Measurements from ENCODE around the gene CLECL1. TPM values are rescaled to one million over a fixed set of nuclear protein-coding genes. Genes with fewer than 3 reads are reported as not detected.

CLECL1 gene
- total and polyA plus RNA-seq, 9 of the 15 experiments (the other 6 are each of a cell fraction or from before 2014, with no cell fraction given): 0.13 to 0.25 TPM; not detected in 7

DNA sequence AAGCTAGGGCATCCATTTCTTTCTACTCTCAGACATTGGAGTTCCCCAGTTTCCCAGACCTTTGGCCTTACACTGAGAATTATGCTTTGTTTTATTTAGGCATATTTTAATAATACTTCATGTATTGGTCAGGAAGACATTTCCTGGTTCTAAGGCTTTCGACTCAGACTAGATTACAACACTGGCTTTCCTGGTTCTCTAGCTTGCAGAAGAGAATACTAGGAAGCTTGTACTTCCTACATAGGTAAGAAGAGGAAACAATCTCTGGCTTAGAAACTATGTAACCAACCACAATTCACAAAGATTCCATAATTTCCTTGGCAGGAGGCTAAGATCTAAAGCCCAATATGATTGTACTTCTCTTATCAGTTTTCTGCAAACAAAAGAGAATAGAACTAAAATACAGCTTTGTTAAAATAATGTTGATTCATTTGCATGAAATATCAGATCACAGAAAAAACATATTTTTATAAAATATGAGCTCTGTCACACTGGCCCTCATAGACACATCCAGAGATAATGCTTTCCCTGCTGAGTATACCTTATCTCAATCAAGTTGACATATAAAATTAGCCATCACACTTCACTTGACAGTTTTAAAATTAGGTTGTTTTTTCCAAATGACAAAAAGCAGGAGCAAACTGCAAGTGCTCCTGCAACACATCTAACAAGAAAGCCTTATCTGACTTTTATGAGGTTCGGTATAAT lies 32.8 kb downstream of the CLECL1 start:
- H3K27ac ChIP-seq (ENCODE audit: extremely low read depth, low read depth, low read length): no peak overlapping the region
- H3K79me2 ChIP-seq (ENCODE audit: control insufficient read depth, insufficient read depth, low read length): no peaks in the 10 kb centered on the region
- H3K27me3 ChIP-seq (ENCODE audit: control insufficient read depth in 2 of 2, insufficient read depth in 2 of 2, low read length in 2 of 2): no peaks in the 10 kb centered on the region
- H3K9me1 ChIP-seq (ENCODE audit: control insufficient read depth, insufficient read depth, low read length): no peaks in the 10 kb centered on the region
- no peaks in the 10 kb centered on the region for H3K4me1 ChIP-seq (replicated peaks in 1 of 2; ENCODE audit: control insufficient read depth in 2 of 2, insufficient read depth in 2 of 2, low read length in 2 of 2)
- in situ Hi-C loops (cut with MboI): loop anchor here (25.0 kb wide), 1 partner anchor 238 kb away; no protein-coding TSS in a partner anchor
- H3K4me2 ChIP-seq (ENCODE audit: insufficient read depth, low read length): no peak overlapping the region
- no peak for DNase-seq (ENCODE audit: extremely low read depth in 1 of 4, low spot score in 3 of 4)
- intact Hi-C loops (cut with micrococcal nuclease): loop anchor here (10.0 kb wide), 1 partner anchor 325 kb away; no protein-coding TSS in a partner anchor
- peak; percentile 6 for FAIRE-seq
- no peaks in the 10 kb centered on the region for H4K20me1 ChIP-seq (replicated peaks; ENCODE audit: control insufficient read depth, insufficient read depth, low read length)
- ATAC-seq: no peak
- POLR2A ChIA-PET: interaction anchor here (1.2 kb wide), 1 partner anchor 12 kb away, joined by 4 read pairs; no protein-coding TSS in a partner anchor
- H2AFZ ChIP-seq (ENCODE audit: low read depth, low read length): no peak overlapping the region
- no TSS peak for BruUV-seq (replicated peaks)
- CTCF ChIA-PET (ENCODE audit: low intra/inter-chr PET ratio): no interaction called here
- WGBS (ENCODE audit: insufficient coverage, low coverage, missing lambda C conversion rate): 33% methylated on average over 2 of the region's 2 CpGs
- no peak overlapping the region for H3K9ac ChIP-seq (ENCODE audit: insufficient read depth in 1 of 2, low read depth in 2 of 2, low read length in 2 of 2)
- H3K36me3 ChIP-seq (ENCODE audit: control insufficient read depth, insufficient read depth, low read length): no peaks in the 10 kb centered on the region
- TF ChIP-seq ELF2 (CRISPR knock-in tag; IDR thresholded peaks at IDR 0.05): no peak
- no peak for TF ChIP-seq ZNF384 (IDR thresholded peaks at IDR 0.05; ENCODE audit: low read depth, low read length)
- TF ChIP-seq PTTG1 (tag; IDR thresholded peaks at IDR 0.05; ENCODE audit: low read depth): no peak
- no peak for TF ChIP-seq NFRKB (IDR thresholded peaks at IDR 0.05; ENCODE audit: low read depth)
- TF ChIP-seq, protein P1, sequence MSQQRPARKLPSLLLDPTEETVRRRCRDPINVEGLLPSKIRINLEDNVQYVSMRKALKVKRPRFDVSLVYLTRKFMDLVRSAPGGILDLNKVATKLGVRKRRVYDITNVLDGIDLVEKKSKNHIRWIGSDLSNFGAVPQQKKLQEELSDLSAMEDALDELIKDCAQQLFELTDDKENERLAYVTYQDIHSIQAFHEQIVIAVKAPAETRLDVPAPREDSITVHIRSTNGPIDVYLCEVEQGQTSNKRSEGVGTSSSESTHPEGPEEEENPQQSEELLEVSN (IDR thresholded peaks at IDR 0.05; ENCODE audit: borderline replicate concordance in 1 of 2, extremely low read depth in 1 of 2, insufficient read depth in 1 of 2, insufficient read length in 1 of 2, low read depth in 1 of 2, low read length in 1 of 2, poor library complexity in 1 of 2, severe bottlenecking in 1 of 2): no peak
- no peak for TF ChIP-seq NR2C2 (CRISPR knock-in tag; IDR thresholded peaks at IDR 0.05)
- no peak for TF ChIP-seq NR2C2 (tag; IDR thresholded peaks at IDR 0.05)
- TF ChIP-seq CEBPB (tag; IDR thresholded peaks at IDR 0.05): no peak
- TF ChIP-seq MBD2 (IDR thresholded peaks at IDR 0.05; ENCODE audit: borderline replicate concordance, low read depth): no peak
- no peaks in the 10 kb centered on the region; the same call in 1 of the 2 replicates for H3K9me3 ChIP-seq (replicated peaks; ENCODE audit: control insufficient read depth, insufficient read depth, low read depth, low read length)
- H3K4me3 ChIP-seq: no peak overlapping the region
